BJ (cell line): ENCODE results near the gene SPTA1. TPM values are rescaled to one million over a fixed set of nuclear protein-coding genes. Genes with fewer than 3 reads are reported as not detected.

Experiments
- CTCF ChIA-PET: fragments of 350-600 bp; formaldehyde crosslinking; extraction: SDS; loops from one replicate; lab custom pipeline; 2021; ENCODE audit warnings: antibody characterized with exemption, inconsistent platforms; lab: Yijun Ruan, JAX
- POLR2A ChIA-PET: fragments of 300-600 bp; sonication (Branson Sonifier 250); formaldehyde crosslinking; extraction: SDS; loops from one replicate; lab custom pipeline; 2021; ENCODE audit warnings: antibody characterized with exemption; lab: Charles Lee
- DNase-seq: peaks from one replicate; pipeline ENCODE4 v3.0.0-alpha.2; 2011; ENCODE audit warnings: low read depth
- H3K27me3 ChIP-seq: 2 replicates; pipeline ENCODE4 v1.6.0; 2011; ENCODE audit warnings: low read length; ENCODE audit not compliant: control insufficient read depth, insufficient read depth
- H3K36me3 ChIP-seq: 2 replicates; pipeline ENCODE4 v1.5.1; 2011; ENCODE audit warnings: low read length; ENCODE audit not compliant: control insufficient read depth, insufficient read depth
- H3K4me3 ChIP-seq: 2 replicates; pipeline ENCODE4 v1.5.1; 2011; ENCODE audit warnings: low read depth, mild to moderate bottlenecking, control low read depth, low read length
- CTCF ChIP-seq: IDR thresholded peaks from 2 replicates; pipeline ENCODE4 v1.5.1; 2011; ENCODE audit warnings: low read depth, mild to moderate bottlenecking, control low read depth, inconsistent platforms, low read length, moderate library complexity; ENCODE audit not compliant: insufficient read depth
- polyA plus RNA-seq: library from polyadenylated mRNA; depleted of rRNA; stranded (reverse); fragments of >200 nt; gene quantifications from 2 replicates; pipeline ENCODE4 v1.2.3, GENCODE V29; 2011

SPTA1 gene
- polyA plus RNA-seq, 1 experiment: not detected

- Histone ChIP-seq H3K4me3 (no peak overlapping the region), H3K27me3 (no peaks in the 10 kb centered on the region), H3K36me3 (no peaks in the 10 kb centered on the region)
- POLR2A ChIA-PET: no interaction called here
- DNase-seq: no peak
- no peak for TF ChIP-seq CTCF
- CTCF ChIA-PET: no interaction called here
Observed at GRCh38 chr1:158674302-158674701, 12.2 kb downstream of the SPTA1 start.

GRCh38 chr1:158666037-158666436, 20.5 kb downstream of the SPTA1 start:
- Histone ChIP-seq H3K27me3 (no peaks in the 10 kb centered on the region), H3K4me3 (no peak overlapping the region), H3K36me3 (no peaks in the 10 kb centered on the region)
- no peak for DNase-seq
- ChIA-PET CTCF (no interaction called here), POLR2A (no interaction called here)
- TF ChIP-seq CTCF: no peak

- H3K27me3 ChIP-seq: no peaks in the 10 kb centered on the region
- TF ChIP-seq CTCF: no peak
- no peaks in the 10 kb centered on the region for H3K36me3 ChIP-seq
- no peak overlapping the region for H3K4me3 ChIP-seq
- no peak for DNase-seq
- ChIA-PET CTCF (no interaction called here), POLR2A (no interaction called here)
Observed at GRCh38 chr1:158654571-158654970, 31.9 kb downstream of the SPTA1 start.

GRCh38 chr1:158654086-158654485, 32.4 kb downstream of the SPTA1 start:
- no peaks in the 10 kb centered on the region for H3K36me3 ChIP-seq
- ChIA-PET POLR2A (no interaction called here), CTCF (no interaction called here)
- no peak for TF ChIP-seq CTCF
- no peak overlapping the region for H3K4me3 ChIP-seq
- no peak for DNase-seq
- H3K27me3 ChIP-seq: no peaks in the 10 kb centered on the region

- POLR2A ChIA-PET: no interaction called here
Observed at GRCh38 chr1:158652721-158653334, 33.7 kb downstream of the SPTA1 start.

More at GRCh38 chr1:158652721-158653334, 33.7 kb downstream of the SPTA1 start:
- DNase-seq: no peak
- Histone ChIP-seq H3K36me3 (no peaks in the 10 kb centered on the region), H3K4me3 (no peak overlapping the region), H3K27me3 (no peaks in the 10 kb centered on the region)
- CTCF ChIA-PET: no interaction called here
- no peak for TF ChIP-seq CTCF
